GM18519 (cell line): ENCODE results near the gene CTBP1.

Experiments
- ATAC-seq: cut with Tn5 transposase; IDR thresholded peaks from one replicate; pipeline ENCODE4 v1.9.1; 2021; ENCODE audit warnings: mild to moderate bottlenecking, moderate library complexity; ENCODE audit not compliant: unreplicated experiment, low FRiP score

Gene CTBP1

DNA sequence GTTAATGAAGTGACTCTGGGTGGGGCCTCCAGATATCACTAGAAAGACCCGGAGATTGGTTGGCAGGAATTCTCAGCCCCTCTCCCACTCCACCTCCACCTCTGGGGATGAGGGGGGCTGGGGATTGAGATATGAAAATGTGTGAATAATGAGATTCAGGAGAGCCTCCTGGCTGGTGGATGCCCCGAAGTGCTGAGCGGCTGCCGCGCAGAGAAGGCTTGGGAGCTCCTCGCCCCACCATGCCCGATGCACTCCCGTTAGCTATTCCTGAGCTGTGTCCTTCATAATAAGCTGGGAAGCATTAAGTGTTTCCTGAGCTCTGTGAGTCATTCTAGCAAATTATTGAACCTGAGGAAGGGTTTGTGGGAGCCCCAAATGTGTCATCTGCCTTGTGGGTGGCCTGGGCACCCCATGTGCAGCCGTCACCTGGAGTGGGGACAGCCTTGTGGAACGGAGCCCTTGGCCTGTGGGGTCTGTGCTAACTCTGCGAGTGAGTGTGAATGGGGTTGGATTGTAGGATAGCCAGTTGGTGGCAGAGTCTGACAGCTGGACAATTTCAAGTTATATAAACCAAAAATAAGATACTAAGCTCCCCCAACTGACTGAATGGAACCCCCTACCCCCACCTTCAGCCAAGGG lies 36.3 kb upstream of the CTBP1 start:
- ATAC-seq, result no peak

DNA sequence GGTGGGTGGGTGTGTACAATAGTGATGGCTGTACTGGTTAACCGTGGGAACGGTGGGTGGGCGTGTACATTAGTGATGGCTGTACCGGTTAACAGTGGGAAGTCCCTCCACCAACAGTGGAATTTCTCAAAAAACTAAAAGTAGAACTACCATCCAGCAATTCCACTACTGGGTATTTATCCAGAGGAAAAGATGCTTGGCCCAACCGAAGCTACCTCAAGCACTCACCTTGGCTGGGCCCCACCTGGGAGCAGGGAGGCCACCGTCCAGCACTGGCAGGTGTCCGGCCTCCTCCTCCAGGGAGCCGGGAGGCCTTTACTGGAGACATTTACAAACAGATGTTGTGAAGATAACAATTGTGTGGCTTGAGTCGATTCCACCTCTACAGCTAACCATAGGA lies 34.8 kb upstream of the CTBP1 start:
- no peak for ATAC-seq

DNA sequence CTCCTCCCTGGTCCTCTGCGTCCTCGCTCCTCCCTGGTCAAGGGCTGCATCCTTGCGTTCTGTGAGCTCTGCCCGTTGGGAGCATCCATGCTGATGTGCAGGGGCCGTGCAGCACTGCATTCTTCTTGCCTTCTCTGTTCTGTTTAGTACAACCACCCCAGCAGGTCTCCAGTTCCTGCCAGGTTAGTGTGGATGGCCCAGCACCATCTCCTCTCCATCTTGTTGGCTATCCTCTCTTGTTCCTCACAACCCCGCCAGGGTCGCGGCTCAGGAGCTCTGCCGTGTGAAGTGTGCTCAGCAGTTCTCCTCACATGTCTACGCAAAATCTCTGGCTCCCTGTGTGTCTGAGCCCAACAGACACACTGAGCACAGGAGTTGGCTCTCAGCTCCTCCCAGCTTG lies 30.3 kb upstream of the CTBP1 start:
- no peak for ATAC-seq

DNA sequence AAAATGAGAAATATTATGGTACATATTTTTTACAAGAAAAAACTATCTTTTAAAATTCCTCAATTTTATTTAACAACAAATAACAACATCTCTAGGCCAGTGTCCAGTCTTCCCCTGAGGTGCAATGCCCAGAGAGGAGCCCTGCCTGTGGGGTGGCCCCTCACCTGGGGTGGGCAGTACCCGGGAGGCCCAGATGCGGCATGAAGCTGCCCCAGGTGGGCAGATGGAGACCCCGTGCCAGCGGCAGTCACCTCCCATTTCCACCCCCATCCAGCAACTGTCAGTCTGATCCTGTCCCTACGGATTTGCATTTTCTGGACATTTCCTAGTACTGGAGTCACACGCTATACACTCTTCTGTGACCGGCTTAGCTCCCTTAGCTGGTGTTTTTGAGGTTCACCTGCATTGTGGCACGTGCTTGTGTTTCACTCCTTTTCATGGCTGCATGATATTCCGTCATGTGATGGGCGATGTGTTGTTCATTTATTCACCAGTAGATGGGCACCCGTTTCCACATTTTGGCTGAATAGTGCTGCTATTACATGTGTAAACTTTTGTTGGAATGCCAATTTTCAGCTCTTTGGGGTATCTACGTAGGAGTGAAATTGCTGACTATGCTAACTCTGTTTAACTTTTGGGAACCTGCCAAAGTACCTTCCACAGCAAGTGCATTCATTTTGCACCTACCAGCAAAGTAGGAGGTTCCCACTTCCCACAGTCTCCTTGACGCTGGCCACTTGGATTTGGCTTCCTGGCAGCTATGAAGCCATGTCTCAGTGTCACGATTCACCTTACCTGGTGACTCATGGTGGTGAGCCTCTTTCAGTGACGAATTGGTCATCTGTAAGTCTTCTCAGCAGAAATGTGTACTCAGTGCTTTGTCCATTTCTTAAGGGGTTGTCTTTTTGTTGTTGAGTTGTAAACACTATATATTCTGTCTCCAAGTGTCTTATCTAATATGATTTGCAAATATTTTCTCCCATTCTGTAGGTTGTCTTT lies 29.0 kb upstream of the CTBP1 start:
- ATAC-seq, result no peak

DNA sequence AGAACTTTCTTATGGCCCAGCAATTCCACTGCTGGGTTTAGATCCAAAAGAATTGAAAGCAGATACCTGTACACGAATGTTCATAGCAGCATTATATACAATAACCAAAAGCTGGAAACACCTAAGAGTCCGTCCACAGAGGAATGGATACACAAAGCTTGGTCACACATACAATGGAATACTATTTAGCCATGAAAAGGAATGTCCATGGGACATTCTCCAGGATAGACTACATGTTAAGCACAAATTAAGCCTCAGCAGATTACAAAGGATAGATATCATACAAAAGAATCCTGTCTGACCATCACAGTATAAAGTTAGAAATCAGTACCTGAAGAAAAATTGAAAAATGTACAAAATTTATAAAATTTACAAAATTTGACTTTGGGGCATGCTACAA lies 28.1 kb upstream of the CTBP1 start:
- ATAC-seq, result no peak

DNA sequence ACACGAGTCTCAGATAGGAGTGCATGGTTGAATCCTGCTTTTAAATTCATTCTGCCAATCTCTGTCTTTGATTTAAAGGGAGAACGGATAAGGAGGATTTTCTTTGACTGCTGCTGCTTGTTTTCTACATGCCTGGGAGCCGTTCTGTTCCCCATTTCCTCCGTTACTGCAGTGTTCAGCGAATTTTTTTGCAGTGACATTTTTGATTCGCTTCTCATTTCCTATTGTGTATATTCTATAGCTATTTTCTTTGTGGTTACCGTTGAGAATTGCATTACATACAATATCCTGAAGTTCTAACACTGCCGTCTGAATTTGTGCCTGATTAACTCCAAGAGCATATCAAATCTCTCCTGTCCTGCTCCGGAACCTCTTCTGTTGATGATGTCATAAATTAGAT lies 25.9 kb upstream of the CTBP1 start:
- ATAC-seq, result no peak

DNA sequence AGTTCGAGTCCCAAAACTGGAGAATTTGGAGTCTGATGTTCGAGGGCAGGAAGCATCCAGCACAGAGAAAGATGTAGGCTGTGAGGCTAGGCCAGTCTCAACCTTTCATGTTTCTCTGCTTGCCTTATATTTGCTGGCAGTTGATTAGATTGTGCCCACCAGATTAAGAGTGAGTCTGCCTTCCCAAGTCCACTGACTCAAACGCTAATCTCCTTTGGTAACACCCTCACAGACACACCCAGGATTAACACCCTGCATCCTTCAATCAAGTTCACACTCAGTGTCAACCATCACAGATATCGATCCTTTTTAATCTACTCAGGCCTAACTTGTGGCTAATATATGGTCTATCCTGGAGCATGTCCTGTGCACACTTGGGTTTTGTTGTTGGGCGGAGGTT lies 22.8 kb upstream of the CTBP1 start:
- no peak for ATAC-seq

DNA sequence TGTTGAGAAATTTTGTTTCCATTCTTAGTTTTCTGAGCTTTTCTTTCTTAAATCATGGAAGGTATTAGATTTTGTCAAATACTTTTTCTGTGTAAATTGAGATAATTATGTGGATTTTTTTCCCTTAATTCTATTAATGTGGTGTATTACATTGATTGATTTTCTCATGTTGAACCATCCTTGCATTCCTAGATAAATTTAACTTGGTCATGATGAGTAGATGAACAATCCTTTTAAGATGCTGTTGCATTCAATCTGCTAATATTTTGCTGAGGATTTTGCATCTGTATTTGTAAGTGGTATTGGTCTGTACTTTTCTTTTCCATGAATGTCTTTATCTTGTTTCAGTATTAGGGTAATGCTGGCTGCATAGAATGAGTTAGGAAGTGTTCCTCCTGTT lies 20.3 kb upstream of the CTBP1 start:
- ATAC-seq, result no peak

DNA sequence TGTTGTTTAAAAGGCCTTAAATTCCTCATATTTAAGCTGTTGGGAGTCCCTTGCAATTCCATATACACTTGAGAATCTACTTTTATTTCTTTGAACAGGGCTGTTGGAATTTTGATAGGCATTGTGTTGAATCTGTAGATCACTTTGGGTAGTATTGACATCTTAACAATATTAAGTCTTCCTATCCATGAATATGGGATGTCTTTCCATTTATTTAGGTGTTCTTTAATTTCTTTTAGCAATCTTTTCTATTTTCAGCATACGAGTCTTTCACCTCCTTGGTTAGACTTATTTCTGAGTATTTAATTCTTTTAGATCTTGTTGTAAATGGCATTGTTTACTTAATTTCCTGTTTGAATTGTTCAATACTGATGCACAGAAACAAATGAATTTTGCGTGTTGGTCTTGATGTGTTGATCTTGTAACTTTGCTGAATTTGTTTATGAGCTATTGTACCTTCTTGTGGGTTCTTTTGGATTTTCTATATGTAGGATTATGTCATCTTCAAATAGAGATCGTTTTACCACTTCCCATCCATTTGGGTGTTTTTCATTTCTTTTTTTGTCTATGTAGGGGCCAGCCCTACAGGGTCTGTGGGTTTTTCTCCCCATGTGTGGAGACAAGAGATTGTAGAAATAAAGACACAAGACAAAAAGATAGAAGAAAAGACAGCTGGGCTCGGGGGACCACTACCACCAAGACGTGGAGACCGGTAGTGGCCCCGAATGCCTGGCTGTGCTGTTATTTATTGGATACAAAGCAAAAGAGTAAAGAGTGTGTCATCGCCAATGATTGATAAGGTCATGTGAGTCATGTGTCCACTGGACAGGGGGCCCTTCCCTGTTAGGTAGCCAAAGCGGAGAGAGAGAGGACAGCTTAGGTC lies 18.2 kb upstream of the CTBP1 start:
- ATAC-seq, result no peak

DNA sequence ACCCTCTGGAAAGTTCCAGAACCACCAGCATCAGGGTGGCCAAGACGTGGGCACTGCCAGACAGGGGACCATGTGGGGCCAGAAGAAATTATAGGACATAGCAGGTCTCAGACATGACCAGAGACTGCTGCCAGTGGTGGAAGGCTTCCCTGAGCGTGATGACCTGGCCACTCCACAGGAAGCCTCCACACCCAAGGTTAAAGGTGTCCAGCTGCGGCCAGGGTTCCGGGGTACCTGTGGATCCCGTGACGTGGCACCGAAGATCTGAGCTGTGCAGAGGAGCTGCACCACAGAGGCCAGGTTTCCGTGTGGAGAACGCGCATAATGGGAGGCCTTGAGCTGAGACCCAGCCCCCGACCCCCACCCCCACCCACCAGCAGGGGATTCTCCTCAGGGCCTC lies 16.4 kb upstream of the CTBP1 start:
- ATAC-seq, result no peak

DNA sequence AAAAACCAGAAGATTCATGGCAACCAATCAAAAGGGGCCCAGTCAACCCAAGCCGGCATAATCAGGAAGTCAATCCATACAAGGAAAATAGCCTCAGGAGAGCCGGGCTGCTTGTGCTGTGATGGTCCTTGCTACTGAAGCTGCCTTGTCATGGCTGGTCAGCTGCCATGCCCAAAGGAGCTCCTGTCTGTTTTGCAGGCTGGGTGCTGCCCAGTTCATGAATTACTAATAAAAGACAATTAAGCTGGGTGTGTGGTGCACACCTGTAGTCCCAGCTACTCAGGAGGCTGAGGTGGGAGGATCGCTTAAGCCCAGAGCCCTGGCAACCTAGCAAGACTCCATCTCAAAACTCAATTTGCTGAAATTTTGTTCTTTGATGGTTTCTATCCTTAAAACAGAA lies 16.0 kb upstream of the CTBP1 start:
- no peak for ATAC-seq

DNA sequence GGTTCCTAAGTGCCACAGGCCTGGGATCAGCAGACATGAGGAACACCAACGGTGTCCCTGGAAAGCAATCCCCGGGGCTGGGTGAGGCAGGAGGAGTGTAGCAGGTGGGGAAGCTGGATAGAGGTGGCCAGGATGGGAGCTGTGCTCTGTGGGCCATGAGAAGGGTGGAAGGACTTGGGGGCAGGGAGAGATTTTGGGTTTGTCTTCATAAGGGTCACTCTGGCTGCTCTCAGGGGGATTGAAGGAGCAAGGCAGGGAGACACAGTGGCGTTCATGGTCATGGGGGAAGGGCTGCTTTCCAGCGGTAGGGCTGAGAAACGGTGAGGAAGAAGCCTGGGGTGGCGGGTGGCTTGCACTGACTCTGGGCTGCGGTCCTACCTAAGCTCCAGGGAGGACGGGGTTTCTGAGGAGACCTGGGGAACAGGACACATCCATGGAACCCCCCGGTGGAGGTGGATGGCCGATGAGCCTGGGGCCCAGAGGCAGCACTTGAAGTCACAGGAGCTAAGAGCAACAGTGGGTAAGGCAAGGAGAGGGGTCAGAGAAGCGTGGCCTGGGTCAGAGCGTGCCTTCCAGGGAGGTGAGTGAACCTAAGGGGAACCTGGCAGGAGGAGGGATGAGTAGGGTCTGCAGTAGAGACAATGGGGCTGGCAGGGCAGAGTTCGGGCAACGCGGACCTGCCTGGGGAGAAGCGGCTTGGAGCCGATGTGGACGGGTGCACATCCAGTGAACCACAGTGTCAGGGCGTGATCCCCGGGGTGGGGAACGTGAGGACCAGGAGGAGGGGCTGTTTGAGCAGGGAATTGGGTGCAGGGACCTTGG lies 12.4 kb upstream of the CTBP1 start:
- no peak for ATAC-seq

DNA sequence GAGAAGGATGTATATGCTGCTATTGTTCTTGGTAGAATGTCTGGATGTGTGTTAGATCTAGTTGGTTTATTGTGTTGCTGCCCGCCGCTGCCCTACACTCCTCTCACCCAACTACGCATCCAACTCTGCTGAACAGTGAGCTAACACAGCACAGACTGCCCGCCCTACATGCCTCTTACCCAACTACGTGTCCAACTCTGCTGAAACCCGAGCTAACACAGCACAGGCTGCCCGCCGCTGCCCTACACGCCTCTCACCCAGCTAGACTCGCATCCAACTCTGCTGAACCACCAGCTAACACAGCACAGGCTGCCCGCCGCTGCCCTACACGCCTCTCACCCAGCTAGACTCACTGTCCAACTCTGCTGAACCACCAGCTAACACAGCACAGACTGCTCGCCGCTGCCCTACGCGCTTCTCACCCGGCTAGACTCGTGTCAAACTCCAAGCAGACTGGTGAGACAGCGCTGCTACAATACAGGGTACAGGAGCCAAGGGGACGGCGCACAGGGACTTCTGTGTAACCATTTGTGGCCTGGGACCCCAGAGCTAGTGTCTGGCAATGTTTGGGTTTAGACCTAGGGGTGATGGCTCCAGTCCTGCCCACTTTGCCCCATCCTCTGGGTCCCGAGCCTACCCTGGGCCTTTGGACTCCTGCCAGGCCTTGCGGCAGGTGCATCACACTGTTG lies 11.6 kb upstream of the CTBP1 start:
- no peak for ATAC-seq

DNA sequence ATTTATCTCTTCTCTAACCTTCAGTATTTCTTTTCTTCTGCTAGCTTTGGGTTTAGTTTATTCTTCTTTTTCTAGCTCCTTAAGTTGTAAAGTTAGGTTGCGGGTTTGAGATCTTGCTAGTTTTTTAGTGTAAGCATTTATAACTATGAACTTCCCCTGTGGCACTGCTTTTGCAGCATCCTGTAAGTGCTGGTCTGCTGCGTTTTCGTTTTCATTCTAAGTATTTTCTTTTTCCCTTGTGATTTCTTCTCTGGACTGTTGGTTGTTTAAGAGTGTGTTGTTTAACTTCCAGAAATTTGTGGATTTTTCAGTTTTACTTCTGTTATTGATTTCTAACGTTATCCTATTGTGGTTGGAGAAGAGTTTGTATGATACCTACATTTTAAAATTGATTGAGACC lies 11.0 kb upstream of the CTBP1 start:
- no peak for ATAC-seq

DNA sequence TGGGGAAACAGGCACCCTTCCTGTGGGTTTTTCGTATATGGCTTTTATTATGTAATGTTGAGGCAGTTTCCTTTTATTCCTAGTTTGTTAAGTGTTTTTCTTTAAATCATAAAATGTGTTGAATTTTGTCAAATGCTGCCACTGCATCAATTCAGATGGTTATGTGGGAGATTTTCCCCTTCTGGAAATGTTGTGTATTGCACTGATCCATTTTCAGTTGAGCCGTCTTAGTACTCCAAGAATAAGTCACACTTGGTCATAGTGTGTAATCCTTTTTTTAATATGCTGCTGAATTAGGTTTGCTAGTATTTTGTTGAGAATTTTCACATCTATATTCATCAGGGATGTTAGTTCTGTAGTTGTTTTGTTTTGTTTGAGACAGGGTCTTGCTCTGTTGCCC lies 9.5 kb upstream of the CTBP1 start:
- ATAC-seq, result no peak

DNA sequence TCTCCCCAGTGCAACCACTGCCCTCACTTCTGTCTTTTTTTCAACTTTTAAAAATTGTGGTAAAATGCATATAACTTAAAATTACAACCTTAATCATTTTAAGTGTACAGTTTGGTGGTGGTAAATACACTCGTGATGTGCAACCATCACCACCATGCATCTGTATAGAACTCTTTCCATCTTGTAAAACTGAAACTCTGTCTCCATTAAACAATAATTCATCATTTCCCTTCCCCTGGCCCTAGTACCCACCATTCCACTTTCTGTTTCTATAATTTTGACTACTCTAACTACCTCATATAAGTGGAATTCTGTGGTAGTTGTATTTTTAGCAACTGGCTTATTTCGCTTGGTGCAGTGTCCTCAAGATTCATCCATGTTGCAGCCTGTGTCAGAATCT lies 6.8 kb upstream of the CTBP1 start:
- no peak for ATAC-seq

DNA sequence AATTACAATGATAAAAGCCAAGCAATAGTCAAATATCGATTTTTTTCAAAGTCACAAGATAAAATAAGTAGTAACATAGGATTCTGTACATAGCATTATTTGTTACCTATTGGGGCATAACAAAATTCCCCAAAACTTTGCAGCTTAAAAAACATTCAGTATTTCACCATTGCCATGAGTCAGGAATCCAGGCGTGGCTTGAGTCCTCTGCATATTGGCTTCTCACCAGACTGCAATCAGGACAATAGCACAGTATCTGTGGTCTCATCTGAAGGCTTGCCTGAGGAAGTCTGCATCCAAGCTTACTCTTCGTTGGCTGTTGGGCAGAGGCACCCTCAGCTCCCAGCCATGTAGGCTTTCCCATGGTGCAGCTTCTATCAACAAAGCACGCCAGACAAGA lies 6.2 kb upstream of the CTBP1 start:
- no peak for ATAC-seq

DNA sequence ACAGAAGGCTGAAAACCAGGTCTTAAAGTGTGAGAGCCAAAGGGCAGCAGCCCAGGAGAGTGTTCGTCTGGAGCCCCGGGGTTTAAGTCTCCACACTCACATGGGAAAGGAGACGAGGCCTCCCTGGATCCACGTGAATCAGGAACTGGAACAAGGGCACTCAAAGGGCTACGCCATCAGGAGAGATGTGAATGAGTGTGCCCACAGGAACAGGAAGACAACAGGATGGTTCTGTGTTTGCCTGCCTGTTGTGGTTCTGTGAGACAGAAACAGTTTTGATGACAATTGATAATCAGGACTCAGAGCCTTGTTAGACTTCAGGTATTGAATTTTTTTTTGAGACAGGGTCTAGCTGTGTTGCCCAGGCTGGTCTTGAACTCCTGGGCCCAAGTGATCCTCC lies 4.9 kb upstream of the CTBP1 start:
- ATAC-seq, result no peak

DNA sequence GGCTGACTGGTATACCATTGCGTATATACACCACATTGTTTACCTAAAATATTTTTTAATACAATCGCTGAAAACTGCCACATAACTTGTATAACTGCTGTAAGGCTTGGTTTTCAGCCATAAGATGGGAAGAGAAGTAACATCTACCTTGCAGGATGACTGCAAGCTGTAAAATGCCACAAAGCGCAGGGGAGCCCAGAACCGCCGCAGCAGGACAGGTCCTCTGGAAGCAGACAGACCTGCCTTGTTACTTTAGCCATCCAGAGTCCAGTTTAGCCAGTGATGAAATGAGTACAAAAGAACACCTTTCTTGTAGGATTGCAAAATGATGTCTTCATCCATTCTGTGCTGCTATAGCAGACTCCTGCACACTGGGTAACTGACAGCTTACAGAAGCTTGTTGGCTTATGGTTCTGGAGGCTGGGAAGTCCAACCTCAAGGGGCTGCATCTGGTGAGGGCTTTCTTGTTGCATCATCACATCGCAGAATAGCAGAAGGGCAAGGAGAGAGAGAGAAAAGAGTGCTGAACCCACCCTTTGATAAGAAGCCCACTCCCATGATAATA lies 4.1 kb upstream of the CTBP1 start:
- ATAC-seq, result no peak

DNA sequence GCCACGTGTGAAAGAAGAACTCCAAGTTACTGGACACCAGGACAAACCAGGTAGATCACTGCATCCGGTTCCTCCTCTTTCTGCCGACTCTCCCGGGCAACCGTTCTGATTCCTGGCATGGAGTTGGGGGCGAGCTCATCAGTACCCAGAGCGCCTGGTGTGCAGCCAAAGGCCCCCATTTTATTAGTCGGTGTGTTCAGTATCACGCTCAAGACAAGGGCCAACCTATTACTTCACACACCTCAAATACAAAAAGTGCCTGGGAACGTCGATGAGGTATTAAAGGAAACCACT lies 2.8 kb upstream of the CTBP1 start:
- no peak for ATAC-seq
